Measurements from ENCODE around the gene PRSS56. TPM values are rescaled to one million over a fixed set of nuclear protein-coding genes. Genes with fewer than 3 reads are reported as not detected.
A peak's percentile ranks its signal among the peaks of the same experiment; 100 is the strongest.

The PRSS56 gene
- total and polyA plus RNA-seq, 2 of the 13 experiments (the other 11 are each of a cell fraction or from before 2014, with no cell fraction given) = not detected

GRCh38 chr2:232502911-232503808 is 17.0 kb upstream of the PRSS56 start (continued):
- TF ChIP-seq IRF9 (CRISPR knock-in tag; IDR thresholded peaks at IDR 0.05; ENCODE audit: borderline replicate concordance) (peak; percentile 58; the same call in 1 of the 2 replicates), AGO2 (optimal IDR thresholded peaks at IDR 0.05; ENCODE audit: low read depth, low read length) (peak; percentile 8), ATF7 (IDR thresholded peaks at IDR 0.05) (peak; percentile 64; the same call in 1 of the 2 replicates), ATF7 (CRISPR knock-in tag; IDR thresholded peaks at IDR 0.05) (no peak), ARID4A (CRISPR knock-in tag; IDR thresholded peaks at IDR 0.05; ENCODE audit: borderline replicate concordance) (0 out of 2 replicates have a peak, but pooled peaks have one; percentile 24), MYC (CRISPR knock-in tag; IDR thresholded peaks at IDR 0.05; ENCODE audit: borderline replicate concordance) (0 out of 2 replicates have a peak, but pooled peaks have one; percentile 15), LCORL (IDR thresholded peaks at IDR 0.05) (no peak), LCORL (CRISPR knock-in tag; IDR thresholded peaks at IDR 0.05) (0 out of 2 replicates have a peak, but pooled peaks have one; percentile 18), ZNF44 (CRISPR knock-in tag; IDR thresholded peaks at IDR 0.05) (no peak), HOXA3 (CRISPR knock-in tag; IDR thresholded peaks at IDR 0.05) (peak; percentile 68), LRRFIP1 (CRISPR knock-in tag; conservative IDR thresholded peaks at IDR 0.05) (no peak), ZBTB7B (CRISPR knock-in tag; IDR thresholded peaks at IDR 0.05) (0 out of 2 replicates have a peak, but pooled peaks have one; percentile 45), TRIM24 (CRISPR knock-in tag; IDR thresholded peaks at IDR 0.05) (no peak), ZBTB46 (CRISPR knock-in tag; IDR thresholded peaks at IDR 0.05; ENCODE audit: borderline replicate concordance) (no peak), ZNF337 (CRISPR knock-in tag; IDR thresholded peaks at IDR 0.05; ENCODE audit: borderline replicate concordance, low read depth) (no peak), ZNF773 (CRISPR knock-in tag; IDR thresholded peaks at IDR 0.05; ENCODE audit: borderline replicate concordance) (no peak), ELF3 (CRISPR knock-in tag; IDR thresholded peaks at IDR 0.05) (0 out of 2 replicates have a peak, but pooled peaks have one; percentile 9), ZBTB21 (CRISPR knock-in tag; IDR thresholded peaks at IDR 0.05) (peak; percentile 82), GABPB1 (CRISPR knock-in tag; IDR thresholded peaks at IDR 0.05) (peak; percentile 18; the same call in 1 of the 2 replicates), ZNF282 (IDR thresholded peaks at IDR 0.05; ENCODE audit: partially characterized antibody) (no peak)

Data from HepG2 (cell line).